Measurements from ENCODE around the gene YARS1.

GRCh38 chr1:32860566-32860965 lies 43.4 kb upstream of the YARS1 start:
- TF ChIP-seq MAZ (IDR thresholded peaks at IDR 0.05; ENCODE audit: borderline replicate concordance, low read depth, low read length) (no peak), CTCF (conservative IDR thresholded peaks at IDR 0.05; ENCODE audit: low read depth, low read length) (no peak), CEBPB (IDR thresholded peaks at IDR 0.05; ENCODE audit: low read depth, low read length) (no peak), POLR2A (IDR thresholded peaks at IDR 0.05; ENCODE audit: low read depth, low read length) (no peak), MAFK (IDR thresholded peaks at IDR 0.05; ENCODE audit: low read depth, low read length) (no peak), MXI1 (IDR thresholded peaks at IDR 0.05; ENCODE audit: borderline replicate concordance, low read depth, low read length) (no peak), RFX5 (IDR thresholded peaks at IDR 0.05; ENCODE audit: low read depth, low read length) (no peak), RAD21 (IDR thresholded peaks at IDR 0.05; ENCODE audit: low read length) (no peak), RCOR1 (IDR thresholded peaks at IDR 0.05; ENCODE audit: insufficient replicate concordance, low read length) (no peak), BHLHE40 (IDR thresholded peaks at IDR 0.05; ENCODE audit: low read depth, low read length) (no peak), USF2 (IDR thresholded peaks at IDR 0.05; ENCODE audit: low read depth, low read length) (no peak)
